ENCODE results near the gene BEST2. TPM values are rescaled to one million over a fixed set of nuclear protein-coding genes. Genes with fewer than 3 reads are reported as not detected.
"Not testable (repeated sequence)": the region's sequence is repeated elsewhere in the genome, so short reads cannot be mapped to it uniquely, and the experiment has no call there.

The BEST2 gene
- total RNA-seq, 1 donor from 2014 or later = not detected

DNA sequence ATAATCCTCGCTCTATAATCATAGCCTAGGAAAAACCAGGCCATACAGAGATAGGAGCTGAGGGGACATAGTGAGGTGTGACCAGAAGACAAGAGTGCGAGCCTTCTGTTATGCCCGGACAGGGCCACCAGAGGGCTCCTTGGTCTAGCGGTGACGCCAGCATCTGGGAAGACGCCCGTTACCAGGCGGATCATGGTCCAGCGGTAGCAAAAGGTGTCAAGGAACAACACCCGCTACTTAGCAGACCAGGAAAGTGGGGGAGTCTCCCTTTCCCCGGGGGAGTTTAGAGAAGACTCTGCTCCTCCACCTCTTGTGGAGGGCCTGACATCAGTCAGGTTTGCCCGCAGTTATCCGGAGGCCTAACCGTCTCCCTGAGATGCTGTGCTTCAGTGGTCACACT is 39.5 kb upstream of the BEST2 start:
- DNase-seq (ENCODE audit: low read depth); H3K4me3 ChIP-seq (ENCODE audit: low read depth, low read length): not testable (repeated sequence)
- TF ChIP-seq, protein P1, sequence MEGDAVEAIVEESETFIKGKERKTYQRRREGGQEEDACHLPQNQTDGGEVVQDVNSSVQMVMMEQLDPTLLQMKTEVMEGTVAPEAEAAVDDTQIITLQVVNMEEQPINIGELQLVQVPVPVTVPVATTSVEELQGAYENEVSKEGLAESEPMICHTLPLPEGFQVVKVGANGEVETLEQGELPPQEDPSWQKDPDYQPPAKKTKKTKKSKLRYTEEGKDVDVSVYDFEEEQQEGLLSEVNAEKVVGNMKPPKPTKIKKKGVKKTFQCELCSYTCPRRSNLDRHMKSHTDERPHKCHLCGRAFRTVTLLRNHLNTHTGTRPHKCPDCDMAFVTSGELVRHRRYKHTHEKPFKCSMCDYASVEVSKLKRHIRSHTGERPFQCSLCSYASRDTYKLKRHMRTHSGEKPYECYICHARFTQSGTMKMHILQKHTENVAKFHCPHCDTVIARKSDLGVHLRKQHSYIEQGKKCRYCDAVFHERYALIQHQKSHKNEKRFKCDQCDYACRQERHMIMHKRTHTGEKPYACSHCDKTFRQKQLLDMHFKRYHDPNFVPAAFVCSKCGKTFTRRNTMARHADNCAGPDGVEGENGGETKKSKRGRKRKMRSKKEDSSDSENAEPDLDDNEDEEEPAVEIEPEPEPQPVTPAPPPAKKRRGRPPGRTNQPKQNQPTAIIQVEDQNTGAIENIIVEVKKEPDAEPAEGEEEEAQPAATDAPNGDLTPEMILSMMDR (conservative IDR thresholded peaks at IDR 0.05; ENCODE audit: low read depth, low read length) = peak; percentile 8

DNA sequence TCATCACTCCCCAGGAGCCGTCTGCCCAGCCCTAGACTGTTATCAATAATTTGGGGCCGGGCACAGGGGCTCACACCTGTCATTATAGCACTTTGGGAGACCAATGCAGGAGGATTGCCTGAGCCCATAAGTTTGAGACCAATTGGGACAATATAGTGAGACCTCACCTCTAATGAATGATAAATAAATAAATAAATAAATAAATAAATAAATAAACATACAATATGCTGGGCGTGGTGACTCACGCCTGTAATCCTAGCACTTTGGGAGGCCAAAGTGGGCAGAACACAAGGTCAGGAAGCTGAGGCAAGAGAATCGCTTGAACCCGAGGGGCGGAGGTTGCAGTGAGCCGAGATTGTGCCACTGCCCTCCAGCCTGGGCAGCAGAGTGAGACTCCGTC is 38.3 kb upstream of the BEST2 start:
- DNase-seq (ENCODE audit: low read depth); H3K4me3 ChIP-seq (ENCODE audit: low read depth, low read length): not testable (repeated sequence)

DNA sequence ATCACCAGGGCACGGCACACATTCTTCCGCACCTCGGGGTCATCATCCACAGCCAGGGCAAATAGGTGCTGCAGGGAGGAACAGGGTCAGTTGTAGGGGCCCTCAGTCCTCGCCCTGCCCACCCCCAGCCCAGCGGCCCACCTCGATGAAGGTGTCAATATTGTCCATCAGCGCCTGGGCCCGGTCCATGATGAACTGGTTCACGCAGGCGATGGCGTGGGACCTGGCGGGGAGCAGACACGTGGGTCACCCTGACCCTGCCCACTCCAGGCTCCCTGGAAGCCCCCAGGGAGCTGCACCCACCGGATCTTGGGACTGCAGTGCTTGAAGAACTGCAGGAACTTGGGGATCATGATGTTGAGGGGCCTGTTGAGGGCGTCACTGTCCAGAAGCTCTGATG is 36.5 kb upstream of the BEST2 start:
- TF ChIP-seq, protein P1 (conservative IDR thresholded peaks at IDR 0.05; ENCODE audit: low read depth, low read length) = no peak
- H3K4me3 ChIP-seq (ENCODE audit: low read depth, low read length) = no peak overlapping the region
- DNase-seq (ENCODE audit: low read depth) = no peak

DNA sequence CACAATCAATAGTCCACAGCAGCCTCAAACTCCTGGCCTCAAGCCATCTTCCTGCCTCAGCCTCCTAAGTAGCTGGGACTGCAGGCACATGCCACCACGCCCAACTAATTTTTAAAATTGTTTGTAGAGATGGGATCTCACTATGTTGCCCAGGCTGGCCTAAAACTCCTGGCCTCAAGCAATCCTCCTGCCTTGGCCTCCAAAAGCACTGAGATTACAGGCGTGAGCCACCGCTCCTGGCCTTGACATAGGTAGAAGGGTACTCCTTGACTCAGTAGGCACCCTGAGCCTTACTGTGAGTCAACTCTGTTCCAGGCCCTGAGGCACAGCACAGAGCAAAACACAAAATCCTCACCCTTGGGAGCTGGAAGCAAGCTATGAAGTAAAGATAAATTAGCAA is 35.7 kb upstream of the BEST2 start:
- TF ChIP-seq, protein P1 (conservative IDR thresholded peaks at IDR 0.05; ENCODE audit: low read depth, low read length) = no peak
- H3K4me3 ChIP-seq (ENCODE audit: low read depth, low read length) = no peak overlapping the region
- no peak for DNase-seq (ENCODE audit: low read depth)

DNA sequence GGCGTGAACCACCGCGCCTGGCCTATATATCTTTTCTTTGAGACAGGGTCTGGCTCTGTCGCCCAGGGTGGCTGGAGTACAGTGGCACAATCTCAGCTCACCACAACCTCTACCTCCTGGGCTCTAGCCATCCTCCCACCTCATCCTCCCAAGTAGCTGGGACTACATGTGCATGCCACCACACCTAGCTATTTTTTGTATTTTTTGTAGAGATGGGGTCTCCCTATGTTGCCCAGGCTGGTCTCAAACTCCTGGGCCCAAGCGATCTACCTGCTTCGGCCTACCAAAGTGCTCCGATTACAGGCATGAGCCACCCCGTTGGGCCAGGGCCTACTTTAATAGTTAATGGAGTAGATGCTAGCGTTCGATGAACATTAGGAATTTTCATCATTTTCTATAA is 31.3 kb upstream of the BEST2 start:
- TF ChIP-seq, protein P1 (conservative IDR thresholded peaks at IDR 0.05; ENCODE audit: low read depth, low read length) = no peak
- H3K4me3 ChIP-seq (ENCODE audit: low read depth, low read length) = peak overlapping the region; percentile 87

DNA sequence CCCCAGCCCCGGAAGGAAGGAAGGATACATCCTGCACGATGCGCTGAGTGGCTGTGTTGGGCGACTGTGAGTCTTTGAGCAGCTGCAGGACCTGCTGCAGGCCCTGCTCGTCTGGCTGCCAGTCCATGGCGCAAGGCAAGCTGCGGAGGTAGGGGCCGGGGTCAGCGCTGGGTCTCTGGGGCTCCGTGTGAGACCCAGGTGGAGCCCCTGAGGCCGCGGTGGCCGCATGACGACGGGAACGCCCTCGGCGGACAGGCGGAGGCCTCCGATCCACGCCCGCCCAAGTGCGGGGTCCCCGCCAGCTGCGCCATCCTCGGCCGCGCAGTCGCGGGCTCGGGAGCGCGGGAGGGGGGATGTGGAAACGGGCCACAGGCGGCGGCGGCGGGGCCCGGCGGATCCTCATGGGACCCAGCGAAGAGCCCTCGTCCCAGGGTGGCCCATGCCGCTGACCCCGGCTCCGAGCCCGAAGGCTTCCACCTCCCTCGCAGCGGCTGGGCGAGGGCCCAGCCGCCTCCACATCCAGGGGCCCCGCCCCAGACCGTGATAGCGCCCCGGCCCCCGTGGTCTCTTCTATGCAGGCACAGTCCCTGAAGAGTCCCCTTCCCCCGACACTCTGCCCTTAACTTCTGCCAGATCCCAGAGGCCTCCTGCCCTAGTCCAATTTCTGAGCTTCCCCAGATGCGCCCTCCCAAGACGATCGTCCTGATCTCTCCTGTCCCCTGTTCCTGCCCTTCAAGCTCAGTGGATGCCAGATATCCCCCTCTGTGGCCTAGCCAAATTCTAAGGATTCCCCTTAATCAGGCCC is 30.5 kb upstream of the BEST2 start:
- peak overlapping the region; percentile 87 for H3K4me3 ChIP-seq (ENCODE audit: low read depth, low read length)
- TF ChIP-seq, protein P1 (conservative IDR thresholded peaks at IDR 0.05; ENCODE audit: low read depth, low read length) = no peak
- DNase-seq (ENCODE audit: low read depth) = no peak

More for the DNA sequence above, 31.3 kb upstream of the BEST2 start:
- no peak for DNase-seq (ENCODE audit: low read depth)

DNA sequence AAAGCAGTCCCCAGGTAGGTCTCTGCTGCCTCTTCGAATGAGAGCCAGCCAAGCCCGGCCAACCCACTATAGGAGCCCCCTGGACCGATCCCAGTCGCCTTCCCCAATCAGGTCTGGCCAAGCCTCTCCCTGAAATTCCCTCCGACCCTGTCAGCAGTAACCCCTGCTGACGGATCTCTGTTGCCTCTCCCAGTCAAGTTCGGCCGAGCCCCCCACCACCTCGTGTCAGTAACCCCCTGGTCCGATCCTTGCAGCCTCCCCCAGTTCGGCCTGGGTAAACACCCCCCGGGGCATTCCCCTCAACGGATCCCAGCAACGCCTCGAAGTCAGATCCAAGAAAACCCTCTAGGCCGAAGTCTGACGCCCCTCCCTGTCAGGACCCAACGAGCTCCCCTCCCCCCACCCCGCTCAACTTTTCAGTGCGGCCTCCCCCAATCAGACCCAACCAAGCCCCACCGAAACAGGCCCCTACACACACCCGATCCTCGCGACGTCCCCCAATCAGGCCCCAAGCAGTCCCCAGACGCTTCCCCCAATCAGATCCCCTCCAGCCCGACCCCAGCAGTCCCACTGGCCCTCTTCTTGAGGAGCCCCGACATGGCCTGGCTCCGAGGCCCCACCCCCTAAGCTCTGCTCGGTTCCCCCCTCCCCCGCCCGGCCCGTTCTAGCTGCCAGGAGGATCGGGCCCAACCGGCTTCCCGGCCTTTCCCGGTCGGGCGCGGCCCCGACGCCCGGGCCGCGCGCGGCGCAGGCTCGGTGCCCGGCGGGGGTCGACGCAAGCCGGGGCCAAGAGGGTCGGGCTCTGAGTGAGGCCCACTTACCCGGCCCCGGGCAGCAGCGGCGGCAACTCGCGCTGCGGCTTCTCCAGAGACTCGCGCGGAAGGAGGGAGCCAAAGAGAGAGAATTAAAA is 29.7 kb upstream of the BEST2 start:
- TF ChIP-seq, protein P1 (conservative IDR thresholded peaks at IDR 0.05; ENCODE audit: low read depth, low read length) = no peak
- no peak for DNase-seq (ENCODE audit: low read depth)
- peak overlapping the region; percentile 87 for H3K4me3 ChIP-seq (ENCODE audit: low read depth, low read length)

Data from epithelial cell of proximal tubule (primary cell).